GM23248 (cell line): ENCODE data around the gene DCAKD.

Experiments
- EZH2 ChIP-seq: fragments of 200-600 bp; sonication (generic); IDR thresholded peaks from 2 replicates; pipeline ENCODE4 v1.6.1; 2018; ENCODE audit warnings: antibody characterized with exemption, mild to moderate bottlenecking; ENCODE audit not compliant: insufficient read depth, poor library complexity, severe bottlenecking
- EZH2phosphoT487 ChIP-seq: fragments of 200-600 bp; sonication (generic); IDR thresholded peaks from 2 replicates; pipeline ENCODE4 v1.6.1; 2018; ENCODE audit warnings: antibody characterized with exemption, moderate library complexity, mild to moderate bottlenecking, low read depth; ENCODE audit not compliant: insufficient read depth

DNA sequence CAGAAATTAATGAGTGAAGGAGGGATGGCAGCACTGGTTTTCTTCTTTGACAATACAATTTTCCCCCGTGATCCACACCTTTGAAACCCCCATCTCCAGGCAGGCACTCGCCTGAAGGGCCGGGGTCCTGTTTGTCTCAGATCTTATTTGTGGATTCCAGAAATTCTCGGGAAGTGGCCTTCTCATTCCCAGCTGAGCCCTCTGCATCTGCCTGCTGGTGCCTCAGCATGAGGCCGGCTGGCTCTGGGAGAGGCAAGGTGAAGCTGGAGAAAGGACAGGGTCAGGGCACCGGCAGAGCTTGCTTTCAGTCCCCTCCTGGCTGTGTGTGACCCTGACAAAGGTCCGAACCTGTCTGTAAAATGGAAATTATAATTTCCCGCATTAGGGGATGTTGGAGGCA lies 47.6 kb downstream of the DCAKD start:
- TF ChIP-seq EZH2phosphoT487 (no peak), EZH2 (no peak)
